ENCODE measurements around the gene VSTM2B. TPM values are rescaled to one million over a fixed set of nuclear protein-coding genes. Genes with fewer than 3 reads are reported as not detected.

Gene VSTM2B
- total RNA-seq, 1 experiment from 2014 or later = not detected

GRCh38 chr19:29548483-29549085, 22.8 kb downstream of the VSTM2B start:
- no peak overlapping the region for H3K27ac ChIP-seq (ENCODE audit: low read depth, low read length, poor library complexity, severe bottlenecking)
- DNase-seq (ENCODE audit: low spot score) = no peak
- H3K4me3 ChIP-seq (ENCODE audit: low read depth, low read length, poor library complexity, severe bottlenecking) = no peak overlapping the region
- CTCF ChIA-PET = no interaction called here
- H3K9me3 ChIP-seq (ENCODE audit: low read depth, low read length, poor library complexity, severe bottlenecking) = no peaks in the 10 kb centered on the region
- intact Hi-C loops (cut with micrococcal nuclease; ENCODE audit: unreplicated experiment) = no loop called here
- TF ChIP-seq CTCF (conservative IDR thresholded peaks at IDR 0.05; ENCODE audit: low read depth, low read length) (no peak), EZH2 (IDR thresholded peaks at IDR 0.05; ENCODE audit: borderline replicate concordance, low read depth, low read length, poor library complexity, severe bottlenecking) (no peak)
- H3K4me1 ChIP-seq (ENCODE audit: insufficient read depth, low read length, poor library complexity, severe bottlenecking) = no peaks in the 10 kb centered on the region
- H3K27me3 ChIP-seq (replicated peaks; ENCODE audit: insufficient read depth, low read depth, low read length, poor library complexity) = no peaks in the 10 kb centered on the region
- no peaks in the 10 kb centered on the region for H3K36me3 ChIP-seq (ENCODE audit: insufficient read depth, low read length, poor library complexity, severe bottlenecking)
- POLR2A ChIA-PET (ENCODE audit: low non-redundant PET) = no interaction called here
- BruUV-seq (replicated peaks) = no TSS peak

GRCh38 chr19:29549105-29550070, 23.6 kb downstream of the VSTM2B start:
- Histone ChIP-seq H3K27ac (ENCODE audit: low read depth, low read length, poor library complexity, severe bottlenecking) (no peak overlapping the region), H3K27me3 (replicated peaks; ENCODE audit: insufficient read depth, low read depth, low read length, poor library complexity) (no peaks in the 10 kb centered on the region), H3K36me3 (ENCODE audit: insufficient read depth, low read length, poor library complexity, severe bottlenecking) (no peaks in the 10 kb centered on the region), H3K4me3 (ENCODE audit: low read depth, low read length, poor library complexity, severe bottlenecking) (no peak overlapping the region), H3K4me1 (ENCODE audit: insufficient read depth, low read length, poor library complexity, severe bottlenecking) (no peaks in the 10 kb centered on the region), H3K9me3 (ENCODE audit: low read depth, low read length, poor library complexity, severe bottlenecking) (no peaks in the 10 kb centered on the region)
- TF ChIP-seq CTCF (conservative IDR thresholded peaks at IDR 0.05; ENCODE audit: low read depth, low read length) = no peak
- TF ChIP-seq EZH2 (IDR thresholded peaks at IDR 0.05; ENCODE audit: borderline replicate concordance, low read depth, low read length, poor library complexity, severe bottlenecking) = no peak
- intact Hi-C loops (cut with micrococcal nuclease; ENCODE audit: unreplicated experiment) = no loop called here
- BruUV-seq (replicated peaks) = no TSS peak
- CTCF ChIA-PET = no interaction called here
- no peak for DNase-seq (ENCODE audit: low spot score)
- POLR2A ChIA-PET (ENCODE audit: low non-redundant PET) = no interaction called here

- ChIA-PET POLR2A (ENCODE audit: low non-redundant PET) (no interaction called here), CTCF (no interaction called here)
- H3K4me1 ChIP-seq (ENCODE audit: insufficient read depth, low read length, poor library complexity, severe bottlenecking) = no peaks in the 10 kb centered on the region
- TF ChIP-seq EZH2 (IDR thresholded peaks at IDR 0.05; ENCODE audit: borderline replicate concordance, low read depth, low read length, poor library complexity, severe bottlenecking) (no peak), CTCF (conservative IDR thresholded peaks at IDR 0.05; ENCODE audit: low read depth, low read length) (no peak)
- no TSS peak for BruUV-seq (replicated peaks)
- no peaks in the 10 kb centered on the region for H3K36me3 ChIP-seq (ENCODE audit: insufficient read depth, low read length, poor library complexity, severe bottlenecking)
- intact Hi-C loops (cut with micrococcal nuclease; ENCODE audit: unreplicated experiment) = no loop called here
- H3K27me3 ChIP-seq (replicated peaks; ENCODE audit: insufficient read depth, low read depth, low read length, poor library complexity) = no peaks in the 10 kb centered on the region
- H3K27ac ChIP-seq (ENCODE audit: low read depth, low read length, poor library complexity, severe bottlenecking) = no peak overlapping the region
- no peak for DNase-seq (ENCODE audit: low spot score)
- H3K9me3 ChIP-seq (ENCODE audit: low read depth, low read length, poor library complexity, severe bottlenecking) = no peaks in the 10 kb centered on the region
- H3K4me3 ChIP-seq (ENCODE audit: low read depth, low read length, poor library complexity, severe bottlenecking) = no peak overlapping the region
These were observed 25.1 kb downstream of the VSTM2B start for GRCh38 chr19:29550896-29551295.
